ENCODE data around the gene BBX. TPM values are rescaled to one million over a fixed set of nuclear protein-coding genes. Genes with fewer than 3 reads are reported as not detected.

BBX gene
- polyA plus RNA-seq, 1 donor from 2014 or later, result 23.8 TPM

DNA sequence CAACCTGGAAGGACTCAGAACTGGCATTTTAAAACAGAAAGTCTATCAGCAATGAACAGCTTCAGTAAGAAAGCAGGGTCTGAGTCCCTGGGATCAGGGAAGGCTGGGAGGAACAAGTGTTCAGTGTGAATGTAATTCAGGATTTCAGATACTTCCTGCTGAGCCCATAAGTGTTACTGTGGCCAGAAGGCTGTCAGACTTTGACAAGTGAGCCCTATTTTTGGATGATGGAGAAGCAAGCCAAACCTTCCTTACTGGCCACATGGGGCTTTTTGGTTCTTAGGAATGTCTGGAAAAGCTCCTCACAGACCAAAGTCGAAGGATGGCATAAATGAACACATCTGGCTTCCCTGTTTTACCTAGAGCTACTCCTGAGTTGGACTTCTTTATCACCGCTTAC is 157.2 kb downstream of the BBX start:
- no peaks in the 10 kb centered on the region for H3K79me2 ChIP-seq (replicated peaks; ENCODE audit: insufficient read depth, low read length)
- H4K20me1 ChIP-seq (ENCODE audit: insufficient read depth), result no peaks in the 10 kb centered on the region
- no peak overlapping the region for H3K27ac ChIP-seq (ENCODE audit: low read length)
- no peaks in the 10 kb centered on the region for H3K9me2 ChIP-seq (ENCODE audit: insufficient read depth, low read length)
- no peak overlapping the region for H3K4me2 ChIP-seq (ENCODE audit: low read length)
- no peak overlapping the region for H2AFZ ChIP-seq (ENCODE audit: low read depth, low read length)
- no peak overlapping the region for H3K4me3 ChIP-seq (ENCODE audit: low read length)
- TF ChIP-seq SMC3 (conservative IDR thresholded peaks at IDR 0.05; ENCODE audit: poor library complexity) (no peak), EZH2 (IDR thresholded peaks at IDR 0.05; ENCODE audit: borderline replicate concordance, insufficient read depth, low read length, poor library complexity, severe bottlenecking) (no peak), RAD21 (conservative IDR thresholded peaks at IDR 0.05) (no peak), CTCF (IDR thresholded peaks at IDR 0.05; ENCODE audit: poor library complexity, severe bottlenecking) (no peak), TAF1 (IDR thresholded peaks at IDR 0.05; ENCODE audit: low read depth) (no peak), POLR2AphosphoS5 (IDR thresholded peaks at IDR 0.05) (no peak), MXI1 (conservative IDR thresholded peaks at IDR 0.05; ENCODE audit: poor library complexity, severe bottlenecking) (no peak), EP300 (conservative IDR thresholded peaks at IDR 0.05; ENCODE audit: poor library complexity, severe bottlenecking) (no peak)
- TF ChIP-seq, protein P1, sequence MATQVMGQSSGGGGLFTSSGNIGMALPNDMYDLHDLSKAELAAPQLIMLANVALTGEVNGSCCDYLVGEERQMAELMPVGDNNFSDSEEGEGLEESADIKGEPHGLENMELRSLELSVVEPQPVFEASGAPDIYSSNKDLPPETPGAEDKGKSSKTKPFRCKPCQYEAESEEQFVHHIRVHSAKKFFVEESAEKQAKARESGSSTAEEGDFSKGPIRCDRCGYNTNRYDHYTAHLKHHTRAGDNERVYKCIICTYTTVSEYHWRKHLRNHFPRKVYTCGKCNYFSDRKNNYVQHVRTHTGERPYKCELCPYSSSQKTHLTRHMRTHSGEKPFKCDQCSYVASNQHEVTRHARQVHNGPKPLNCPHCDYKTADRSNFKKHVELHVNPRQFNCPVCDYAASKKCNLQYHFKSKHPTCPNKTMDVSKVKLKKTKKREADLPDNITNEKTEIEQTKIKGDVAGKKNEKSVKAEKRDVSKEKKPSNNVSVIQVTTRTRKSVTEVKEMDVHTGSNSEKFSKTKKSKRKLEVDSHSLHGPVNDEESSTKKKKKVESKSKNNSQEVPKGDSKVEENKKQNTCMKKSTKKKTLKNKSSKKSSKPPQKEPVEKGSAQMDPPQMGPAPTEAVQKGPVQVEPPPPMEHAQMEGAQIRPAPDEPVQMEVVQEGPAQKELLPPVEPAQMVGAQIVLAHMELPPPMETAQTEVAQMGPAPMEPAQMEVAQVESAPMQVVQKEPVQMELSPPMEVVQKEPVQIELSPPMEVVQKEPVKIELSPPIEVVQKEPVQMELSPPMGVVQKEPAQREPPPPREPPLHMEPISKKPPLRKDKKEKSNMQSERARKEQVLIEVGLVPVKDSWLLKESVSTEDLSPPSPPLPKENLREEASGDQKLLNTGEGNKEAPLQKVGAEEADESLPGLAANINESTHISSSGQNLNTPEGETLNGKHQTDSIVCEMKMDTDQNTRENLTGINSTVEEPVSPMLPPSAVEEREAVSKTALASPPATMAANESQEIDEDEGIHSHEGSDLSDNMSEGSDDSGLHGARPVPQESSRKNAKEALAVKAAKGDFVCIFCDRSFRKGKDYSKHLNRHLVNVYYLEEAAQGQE (IDR thresholded peaks at IDR 0.05; ENCODE audit: borderline replicate concordance), result no peak
- H3K36me3 ChIP-seq (ENCODE audit: insufficient read depth, low read length), result no peaks in the 10 kb centered on the region
- no peak overlapping the region for H3K9ac ChIP-seq (ENCODE audit: low read length)
- H3F3A ChIP-seq (ENCODE audit: insufficient read depth, low read length, poor library complexity, severe bottlenecking), result peaks cover 2% of the 10 kb centered on the region
- no peaks in the 10 kb centered on the region for H3K9me3 ChIP-seq (ENCODE audit: low read length)
- H3K27me3 ChIP-seq (ENCODE audit: insufficient read depth, low read depth, low read length), result no peaks in the 10 kb centered on the region

DNA sequence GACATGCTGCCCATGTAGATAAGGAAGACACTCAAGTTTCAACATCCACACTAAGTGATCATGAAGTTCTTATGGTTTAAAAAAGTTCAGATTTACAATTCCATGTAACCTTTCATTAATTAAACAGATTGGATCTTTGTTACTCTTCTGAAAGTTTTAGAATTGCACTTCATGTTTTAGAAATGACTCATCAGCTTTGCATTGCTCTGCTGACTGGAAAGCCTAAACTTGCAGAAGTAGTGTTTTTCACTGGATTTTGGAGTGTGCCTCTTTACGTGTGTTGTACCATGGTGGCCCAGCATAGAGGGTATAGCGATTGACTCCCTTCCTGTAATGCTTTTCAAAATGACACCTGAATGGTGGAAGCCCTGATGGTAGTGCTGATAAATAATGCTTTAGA is 157.9 kb downstream of the BBX start:
- H3K4me2 ChIP-seq (ENCODE audit: low read length), result no peak overlapping the region
- TF ChIP-seq RAD21 (conservative IDR thresholded peaks at IDR 0.05), result no peak
- TF ChIP-seq CTCF (IDR thresholded peaks at IDR 0.05; ENCODE audit: poor library complexity, severe bottlenecking), result no peak
- TF ChIP-seq MXI1 (conservative IDR thresholded peaks at IDR 0.05; ENCODE audit: poor library complexity, severe bottlenecking), result no peak
- TF ChIP-seq POLR2AphosphoS5 (IDR thresholded peaks at IDR 0.05), result no peak
- TF ChIP-seq, protein P1 (IDR thresholded peaks at IDR 0.05; ENCODE audit: borderline replicate concordance), result no peak
- no peak for TF ChIP-seq EP300 (conservative IDR thresholded peaks at IDR 0.05; ENCODE audit: poor library complexity, severe bottlenecking)
- TF ChIP-seq EZH2 (IDR thresholded peaks at IDR 0.05; ENCODE audit: borderline replicate concordance, insufficient read depth, low read length, poor library complexity, severe bottlenecking), result no peak
- no peak for TF ChIP-seq SMC3 (conservative IDR thresholded peaks at IDR 0.05; ENCODE audit: poor library complexity)
- TF ChIP-seq TAF1 (IDR thresholded peaks at IDR 0.05; ENCODE audit: low read depth), result no peak
- H3K36me3 ChIP-seq (ENCODE audit: insufficient read depth, low read length), result no peaks in the 10 kb centered on the region
- no peaks in the 10 kb centered on the region for H3K9me2 ChIP-seq (ENCODE audit: insufficient read depth, low read length)
- no peaks in the 10 kb centered on the region for H4K20me1 ChIP-seq (ENCODE audit: insufficient read depth)
- no peaks in the 10 kb centered on the region for H3K9me3 ChIP-seq (ENCODE audit: low read length)
- no peaks in the 10 kb centered on the region for H3K79me2 ChIP-seq (replicated peaks; ENCODE audit: insufficient read depth, low read length)
- H2AFZ ChIP-seq (ENCODE audit: low read depth, low read length), result no peak overlapping the region
- no peak overlapping the region for H3K27ac ChIP-seq (ENCODE audit: low read length)
- peaks cover 4% of the 10 kb centered on the region for H3F3A ChIP-seq (ENCODE audit: insufficient read depth, low read length, poor library complexity, severe bottlenecking)
- H3K9ac ChIP-seq (ENCODE audit: low read length), result no peak overlapping the region
- H3K27me3 ChIP-seq (ENCODE audit: insufficient read depth, low read depth, low read length), result no peaks in the 10 kb centered on the region
- H3K4me3 ChIP-seq (ENCODE audit: low read length), result no peak overlapping the region

Data from neural cell (in vitro differentiated cells).